HEK293T (cell line): ENCODE measurements around the gene ZPR1.

Experiments
- CTCF ChIA-PET: fragments of 350-600 bp; formaldehyde crosslinking; extraction: SDS; loops from one replicate; lab custom pipeline; 2021; ENCODE audit warnings: antibody characterized with exemption, inconsistent platforms; lab: Yijun Ruan, JAX
- POLR2A ChIA-PET: fragments of 350-600 bp; formaldehyde crosslinking; extraction: SDS; loops from one replicate; lab custom pipeline; 2020; ENCODE audit warnings: antibody characterized with exemption, inconsistent platforms; lab: Yijun Ruan, JAX
- DNase-seq: peaks from one replicate; pipeline ENCODE4 v3.0.0; 2012; ENCODE audit warnings: mixed read lengths; ENCODE audit errors: extremely low spot score
- ARNT ChIP-seq: fragments of 450-650 bp; IDR thresholded peaks from 2 replicates; pipeline ENCODE4 v1.6.1; 2017; ENCODE audit warnings: mild to moderate bottlenecking
- BHLHE40 ChIP-seq: fragments of 450-650 bp; IDR thresholded peaks from 2 replicates; pipeline ENCODE4 v1.6.1; 2016; ENCODE audit warnings: mild to moderate bottlenecking, moderate library complexity, borderline replicate concordance
- CTBP1 ChIP-seq: fragments of 450-650 bp; IDR thresholded peaks from 2 replicates; pipeline ENCODE4 v1.6.1; 2016; ENCODE audit warnings: borderline replicate concordance
- ELF4 ChIP-seq: fragments of 450-650 bp; IDR thresholded peaks from 2 replicates; pipeline ENCODE4 v1.6.1; 2017; ENCODE audit warnings: antibody characterized with exemption
- FOXA1 ChIP-seq: fragments of 450-650 bp; IDR thresholded peaks from 2 replicates; pipeline ENCODE4 v1.6.1; 2016; ENCODE audit warnings: mild to moderate bottlenecking
- FOXK2 ChIP-seq: fragments of 450-650 bp; IDR thresholded peaks from 2 replicates; pipeline ENCODE4 v1.6.1; 2016; ENCODE audit warnings: mild to moderate bottlenecking
- FOXM1 ChIP-seq: fragments of 450-650 bp; IDR thresholded peaks from 2 replicates; pipeline ENCODE4 v1.6.1; 2017; ENCODE audit warnings: mild to moderate bottlenecking, borderline replicate concordance
- HDGF ChIP-seq: fragments of 450-650 bp; IDR thresholded peaks from 2 replicates; pipeline ENCODE4 v1.6.1; 2017; ENCODE audit warnings: antibody characterized with exemption, borderline replicate concordance
- L3MBTL2 ChIP-seq: fragments of 450-650 bp; conservative IDR thresholded peaks from 2 replicates; pipeline ENCODE4 v1.6.1; 2016; ENCODE audit warnings: mild to moderate bottlenecking
- LEF1 ChIP-seq: fragments of 450-650 bp; IDR thresholded peaks from 2 replicates; pipeline ENCODE4 v1.6.1; 2017; ENCODE audit warnings: mild to moderate bottlenecking, borderline replicate concordance
- NFRKB ChIP-seq: fragments of 450-650 bp; IDR thresholded peaks from 2 replicates; pipeline ENCODE4 v1.6.1; 2016; ENCODE audit warnings: mild to moderate bottlenecking, moderate library complexity
- SP1 ChIP-seq: fragments of 450-650 bp; IDR thresholded peaks from 2 replicates; pipeline ENCODE4 v1.6.1; 2017
- SUZ12 ChIP-seq: fragments of 450-650 bp; IDR thresholded peaks from 2 replicates; pipeline ENCODE4 v1.6.1; 2016; ENCODE audit warnings: mild to moderate bottlenecking
- TARDBP ChIP-seq: fragments of 450-650 bp; IDR thresholded peaks from 2 replicates; pipeline ENCODE4 v1.6.1; 2016
- ZNF384 ChIP-seq: fragments of 450-650 bp; IDR thresholded peaks from 2 replicates; pipeline ENCODE4 v1.6.1; 2016
- TF ChIP-seq, protein P1 (sequence below): fragments of 450-650 bp; IDR thresholded peaks from 2 replicates; pipeline ENCODE4 v1.6.1; 2016

ZPR1 gene

DNA sequence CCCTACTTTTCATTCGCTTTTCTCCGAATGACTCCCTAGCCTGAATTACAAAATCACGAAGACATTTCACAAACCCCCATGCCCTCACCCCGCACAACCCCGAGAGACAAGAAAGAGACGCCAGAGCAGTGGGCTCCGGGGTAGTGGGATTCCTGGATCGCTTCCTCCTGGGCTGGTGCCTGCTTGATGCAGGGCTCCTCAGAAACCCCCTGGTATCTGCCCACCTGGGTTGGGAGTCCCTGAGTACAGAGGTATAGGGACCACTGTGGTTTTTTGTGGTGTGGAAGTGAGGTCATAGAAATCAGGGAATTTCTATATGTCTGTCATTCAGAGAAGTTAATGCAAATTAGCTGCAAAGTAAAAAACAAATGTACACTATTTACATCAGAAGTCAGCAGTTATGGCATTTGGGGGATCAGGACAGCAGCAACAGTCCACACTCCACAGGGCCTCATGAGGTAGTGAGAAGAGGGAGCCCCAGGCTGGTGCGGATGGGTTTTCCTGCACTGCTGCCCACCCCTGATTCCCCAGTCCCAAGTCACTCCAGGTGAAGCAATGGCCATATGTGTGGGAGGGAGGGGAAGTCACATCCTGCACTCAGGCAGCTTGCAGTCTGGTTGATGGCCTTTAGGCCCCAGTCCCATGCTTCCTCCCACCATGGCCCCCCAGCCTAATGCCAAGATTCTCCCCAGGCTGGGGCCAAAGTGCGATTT lies 54.6 kb downstream of the ZPR1 start:
- TF ChIP-seq ARNT, result no peak
- no peak for TF ChIP-seq LEF1
- TF ChIP-seq SP1, result no peak
- no peak for TF ChIP-seq FOXK2
- no peak for TF ChIP-seq ELF4
- TF ChIP-seq BHLHE40, result no peak
- ChIA-PET CTCF (interaction anchor here (0.5 to 2.8 kb wide), 6 partner anchors 9 to 103 kb away, joined by 3 to 36 read pairs (median 8); no protein-coding TSS in a partner anchor), POLR2A (no interaction called here)
- no peak for DNase-seq

DNA sequence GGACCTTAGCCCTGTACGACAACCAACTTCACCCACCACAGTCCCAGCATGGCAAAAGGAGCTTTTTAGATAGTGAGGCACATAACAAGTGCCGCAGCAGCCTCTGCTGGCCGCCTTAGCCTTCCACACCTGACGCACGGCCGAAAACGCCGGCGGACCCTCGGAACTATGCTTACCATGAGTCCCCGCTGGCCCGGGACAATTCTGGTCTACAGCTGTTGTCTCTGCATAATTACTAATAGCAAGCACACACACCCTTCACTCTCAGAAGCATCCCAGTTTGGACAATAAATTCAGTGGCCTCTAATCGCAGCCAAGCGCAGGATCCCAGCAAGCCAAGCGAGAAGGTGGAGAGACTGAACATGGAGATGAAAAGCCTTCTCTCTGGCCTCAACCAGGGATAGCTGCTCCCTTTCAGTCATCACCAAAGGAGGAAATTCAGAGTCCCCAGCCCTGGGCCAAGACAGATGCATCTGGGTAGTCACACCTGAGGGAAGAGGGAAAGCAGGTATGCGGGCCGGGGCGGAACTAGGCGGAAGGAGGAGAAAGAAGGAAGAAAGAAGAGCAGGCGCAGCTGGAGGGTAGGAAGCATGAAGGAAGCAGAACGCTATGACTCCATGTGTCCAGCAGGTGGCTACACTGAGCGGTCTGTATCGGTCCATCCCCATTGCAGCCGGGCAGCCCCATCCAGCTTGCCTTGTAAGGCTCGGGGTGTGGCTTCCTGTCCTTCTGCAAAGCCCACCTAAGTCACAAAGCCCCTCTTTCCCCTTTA lies 55.4 kb downstream of the ZPR1 start:
- DNase-seq, result peak; percentile 87
- ChIA-PET CTCF (interaction anchor here (0.5 to 2.8 kb wide), 7 partner anchors 10 to 104 kb away, joined by 3 to 36 read pairs (median 5); no protein-coding TSS in a partner anchor), POLR2A (no interaction called here)
- TF ChIP-seq SUZ12 (no peak), L3MBTL2 (no peak), CTBP1 (no peak), ZNF384 (no peak), HDGF (no peak), TARDBP (no peak), FOXA1 (no peak)

DNA sequence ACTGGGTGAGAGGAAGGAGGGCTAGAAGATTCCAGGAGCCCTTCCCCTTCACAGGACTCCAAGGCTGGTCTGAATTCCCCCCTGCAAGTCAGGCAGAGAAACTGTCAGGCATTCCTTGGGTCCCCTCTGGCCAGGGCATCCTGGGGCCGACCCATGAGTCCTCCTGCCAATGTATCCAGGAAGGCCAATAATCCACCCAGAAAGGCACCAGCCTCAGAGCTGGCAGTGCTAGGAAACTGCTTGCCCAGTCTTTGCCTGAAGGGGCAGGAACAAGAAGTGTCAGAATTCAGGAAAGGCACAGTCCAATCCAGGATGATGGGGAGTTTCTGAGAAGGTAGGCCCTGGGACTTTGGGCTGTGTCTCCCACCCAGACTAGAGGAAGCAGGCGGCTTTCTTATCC lies 56.0 kb downstream of the ZPR1 start:
- ChIA-PET CTCF (interaction anchor here (1.1 to 2.8 kb wide), 4 partner anchors 9 to 104 kb away, joined by 3 to 36 read pairs (median 10); no protein-coding TSS in a partner anchor), POLR2A (no interaction called here)
- TF ChIP-seq TARDBP (no peak), ARNT (no peak), ELF4 (no peak), BHLHE40 (no peak), L3MBTL2 (no peak), NFRKB (no peak), FOXK2 (no peak), LEF1 (no peak), HDGF (no peak), SP1 (no peak), FOXA1 (no peak), ZNF384 (no peak), SUZ12 (no peak), FOXM1 (no peak), CTBP1 (no peak)
- TF ChIP-seq, protein P1, sequence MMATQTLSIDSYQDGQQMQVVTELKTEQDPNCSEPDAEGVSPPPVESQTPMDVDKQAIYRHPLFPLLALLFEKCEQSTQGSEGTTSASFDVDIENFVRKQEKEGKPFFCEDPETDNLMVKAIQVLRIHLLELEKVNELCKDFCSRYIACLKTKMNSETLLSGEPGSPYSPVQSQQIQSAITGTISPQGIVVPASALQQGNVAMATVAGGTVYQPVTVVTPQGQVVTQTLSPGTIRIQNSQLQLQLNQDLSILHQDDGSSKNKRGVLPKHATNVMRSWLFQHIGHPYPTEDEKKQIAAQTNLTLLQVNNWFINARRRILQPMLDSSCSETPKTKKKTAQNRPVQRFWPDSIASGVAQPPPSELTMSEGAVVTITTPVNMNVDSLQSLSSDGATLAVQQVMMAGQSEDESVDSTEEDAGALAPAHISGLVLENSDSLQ, result no peak
- no peak for DNase-seq

DNA sequence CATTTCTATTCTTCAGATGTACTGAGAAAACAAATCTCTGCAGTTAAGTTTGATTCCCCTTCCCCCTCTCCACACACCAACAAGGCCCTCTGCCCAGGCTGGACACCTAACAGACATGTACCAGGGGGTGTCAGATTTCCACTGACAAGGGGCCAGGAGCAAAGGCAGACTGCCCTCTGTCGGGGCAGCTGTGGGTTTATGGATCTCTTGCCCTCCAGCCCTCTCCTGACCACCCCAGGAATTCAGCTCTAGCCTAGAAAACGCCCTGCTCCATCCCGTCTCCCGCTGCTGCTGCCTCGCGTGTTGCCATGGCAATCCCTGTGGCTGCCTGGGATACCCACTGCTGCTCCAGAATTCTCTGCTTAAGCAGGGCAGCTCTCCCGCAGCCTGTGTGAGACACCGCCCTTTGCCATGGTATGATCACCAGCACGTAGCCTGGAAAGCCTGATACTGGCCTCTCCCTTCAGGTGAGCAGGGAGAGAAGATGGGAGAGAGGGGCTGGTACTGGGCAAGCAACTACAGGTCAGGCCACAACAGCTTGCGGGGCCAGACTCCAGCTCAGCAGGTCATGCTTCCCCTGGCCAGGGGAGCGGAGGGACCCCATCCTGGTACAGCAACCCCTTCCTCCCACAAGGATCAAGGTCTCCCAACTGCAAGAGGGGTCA lies 56.6 kb downstream of the ZPR1 start:
- ChIA-PET CTCF (interaction anchor here (1.9 to 2.8 kb wide), 2 partner anchors 8 to 11 kb away, joined by 10 to 36 read pairs; no protein-coding TSS in a partner anchor), POLR2A (no interaction called here)
- DNase-seq, result no peak
- TF ChIP-seq SUZ12 (no peak), L3MBTL2 (no peak), FOXA1 (no peak), FOXK2 (no peak), SP1 (no peak), BHLHE40 (no peak), ELF4 (no peak), ZNF384 (no peak), CTBP1 (no peak)
- TF ChIP-seq, protein P1, result no peak

DNA sequence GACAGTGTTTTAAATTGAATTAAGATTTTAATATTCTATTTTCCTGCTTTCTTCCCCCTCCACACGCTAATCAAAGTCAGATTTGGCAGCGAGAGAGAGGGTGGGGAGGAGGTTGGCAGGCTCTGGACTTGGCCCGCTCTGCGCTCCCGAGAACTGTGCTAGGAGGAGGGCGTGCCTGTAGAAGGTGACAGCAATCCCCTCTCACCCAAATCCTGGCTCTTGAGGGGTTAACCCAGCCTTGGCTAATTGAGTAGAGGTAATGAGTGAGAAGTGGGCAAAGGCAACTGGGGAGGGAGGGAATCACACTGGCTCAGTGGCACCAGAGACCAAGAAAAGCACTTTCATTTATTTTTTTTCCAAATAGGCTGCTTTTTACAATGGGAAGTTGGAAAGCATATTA lies 57.2 kb downstream of the ZPR1 start:
- POLR2A ChIA-PET, result no interaction called here
- no peak for TF ChIP-seq CTBP1
- DNase-seq, result no peak
- CTCF ChIA-PET, result interaction anchor here (2.8 kb wide), 1 partner anchor 12 kb away, joined by 36 read pairs; no protein-coding TSS in a partner anchor

DNA sequence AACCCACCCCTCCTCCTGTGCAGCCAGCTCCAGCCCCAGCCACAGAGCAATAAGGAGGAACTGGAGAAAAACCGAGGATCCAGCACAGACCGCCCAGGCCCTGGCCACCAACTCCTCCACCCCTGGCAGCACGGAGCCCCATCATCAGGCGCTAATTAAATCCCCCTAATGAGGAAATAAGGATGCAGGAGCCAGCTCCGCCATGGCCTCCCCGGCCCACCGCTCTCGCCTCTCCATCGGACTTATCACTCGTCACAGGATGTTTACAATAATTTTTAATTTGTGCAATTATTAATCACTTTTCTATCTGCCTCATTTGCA lies 57.6 kb downstream of the ZPR1 start:
- TF ChIP-seq SP1 (no peak), ARNT (no peak)
- ChIA-PET POLR2A (no interaction called here), CTCF (no interaction called here)
- DNase-seq, result no peak

DNA sequence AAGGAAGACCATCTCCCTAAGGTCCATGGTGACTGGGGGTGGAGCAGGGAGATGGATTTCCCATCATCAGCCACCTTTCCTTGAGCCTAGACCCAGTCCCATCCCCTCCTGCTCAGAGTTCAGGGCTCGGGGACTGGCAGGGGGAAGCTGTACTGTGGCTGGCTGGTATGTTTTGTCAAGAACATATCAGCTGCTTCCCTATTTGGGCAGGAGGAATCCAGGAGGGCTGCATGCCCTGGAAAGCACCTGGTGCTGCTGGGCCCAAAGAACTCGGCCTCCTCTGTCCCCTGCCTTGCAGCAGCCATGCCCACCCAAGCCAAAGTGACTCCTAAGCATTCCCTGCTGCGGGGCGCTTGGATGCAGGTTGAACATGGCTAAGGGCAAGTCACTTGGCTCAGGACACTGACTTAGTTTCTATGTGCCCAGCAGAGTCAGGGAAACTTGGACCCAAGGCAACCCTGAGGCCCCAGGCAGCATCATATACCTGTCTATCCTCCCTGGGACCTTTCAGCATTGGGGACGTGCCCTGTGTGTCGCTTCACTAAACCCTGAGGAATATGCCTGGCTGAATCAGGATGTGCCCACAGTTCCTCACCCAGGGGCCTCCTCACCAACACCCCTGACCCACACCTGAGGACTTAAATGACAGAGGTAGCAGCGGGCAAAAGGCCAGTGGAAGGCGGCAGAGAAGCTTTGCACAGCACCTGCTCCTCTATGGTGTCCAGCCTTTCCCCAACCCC lies 58.2 kb downstream of the ZPR1 start:
- CTCF ChIA-PET, result no interaction called here
- TF ChIP-seq HDGF (no peak), BHLHE40 (no peak), NFRKB (no peak), ELF4 (no peak), TARDBP (no peak), SP1 (no peak), L3MBTL2 (no peak), ZNF384 (no peak), FOXM1 (no peak), LEF1 (no peak), FOXA1 (no peak), SUZ12 (no peak), ARNT (no peak), FOXK2 (no peak), CTBP1 (no peak)
- TF ChIP-seq, protein P1, result no peak
- no peak for DNase-seq
- POLR2A ChIA-PET, result no interaction called here
